Lung (tissue), 12 donors: ENCODE results near the gene PFN4. TPM values are rescaled to one million over a fixed set of nuclear protein-coding genes. Genes with fewer than 3 reads are reported as not detected.

Experiments used
- ATAC-seq: fragments of 200-7000 bp; cut with Tn5 transposase; one replicate; pipeline ENCODE4 v1.9.1; 2020; ENCODE audit warnings: moderate number of reproducible peaks; ENCODE audit not compliant: insufficient read depth, low FRiP score
- DNase-seq, 3 donors: peaks; one replicate each; pipeline ENCODE4 v3.0.0-alpha.2; 2013 to 2017
- H3K27ac ChIP-seq, 2 donors: one replicate each; pipeline ENCODE4 v1.5.1; 2013; ENCODE audit warnings: mild to moderate bottlenecking in 2 of 2, moderate library complexity in 2 of 2, control low read depth in 1 of 2, inconsistent platforms in 1 of 2, low read depth in 1 of 2, low read length in 1 of 2
- H3K27me3 ChIP-seq, 3 donors: one replicate each; pipeline ENCODE4 v1.5.1; 2013; ENCODE audit warnings: low read length in 2 of 3; ENCODE audit not compliant: control insufficient read depth in 3 of 3, insufficient read depth in 3 of 3
- H3K36me3 ChIP-seq, 4 donors: one replicate each; pipeline ENCODE4 v1.5.1; 2013; ENCODE audit warnings: low read length in 4 of 4, mild to moderate bottlenecking in 1 of 4, moderate library complexity in 1 of 4; ENCODE audit not compliant: control insufficient read depth in 4 of 4, insufficient read depth in 4 of 4
- H3K4me1 ChIP-seq, 5 donors: one replicate each; pipeline ENCODE4 v1.5.1; 2013; ENCODE audit warnings: low read length in 5 of 5, mild to moderate bottlenecking in 2 of 5, moderate library complexity in 1 of 5; ENCODE audit not compliant: control insufficient read depth in 5 of 5, insufficient read depth in 5 of 5
- H3K4me3 ChIP-seq: one replicate; pipeline ENCODE4 v1.5.1; 2013; ENCODE audit warnings: mild to moderate bottlenecking, control low read depth, moderate library complexity
- H3K9ac ChIP-seq, 2 donors: one replicate each; pipeline ENCODE4 v1.5.1; 2013; ENCODE audit warnings: low read length in 2 of 2, control low read depth in 1 of 2; ENCODE audit not compliant: insufficient read depth in 1 of 2
- H3K9me3 ChIP-seq, 4 donors: one replicate each; pipeline ENCODE4 v1.5.1; 2013; ENCODE audit warnings: low read length in 3 of 4, mild to moderate bottlenecking in 1 of 4, moderate library complexity in 1 of 4; ENCODE audit not compliant: control insufficient read depth in 4 of 4, insufficient read depth in 3 of 4
- CTCF ChIP-seq: IDR thresholded peaks from 2 replicates; pipeline ENCODE4 v1.5.1; 2012; ENCODE audit warnings: mild to moderate bottlenecking; ENCODE audit errors: control extremely low read depth, extremely low read depth
- WGBS, 2 donors: extraction: QIAGEN DNeasy Blood & Tissue Kit; methylation state at CpG; one replicate each; pipeline ENCODE4 v1.1.7; 2013; 5-methylcytosine and 5-hydroxymethylcytosine counted together
- polyA plus RNA-seq, 2 donors: library from polyadenylated mRNA; stranded (reverse); fragments of 200-250 nt; gene quantifications; one replicate each; pipeline ENCODE4 v1.2.1, GENCODE V29; 2013
- total RNA-seq, 2 donors: library from RNA; depleted of rRNA in 1 of 2; stranded (reverse); fragments of >200 nt in 1 of 2; gene quantifications; one replicate each; pipeline ENCODE4 v1.2.1, GENCODE V29; 2014 to 2021
- donor health status: control.
- donor health status: control.
- donor health status: Bipolar disorder and iron deficiency.
- donor health status: healthy.
- donor health status: DM: yes; HTN: yes; CAD: no.

PFN4 gene
- total and polyA plus RNA-seq, 4 donors = 0.49 to 1.9 (median 0.82) TPM

GRCh38 chr2:24075915-24076848, 47.0 kb downstream of the PFN4 start, which contains the start of gene SF3B6:
SF3B6 (minus strand) TSS chr2:24076326; CDS start chr2:24076229, 97 bp downstream.
- Histone ChIP-seq H3K36me3 (peaks cover 5 to 26% (median 9%) of the 10 kb centered on the region in 4 donors), H3K4me3 (peak within 1 kb of the TSS; percentile 84), H3K27ac (peak within 1 kb of the TSS; percentile 88 to 98), H3K9me3 (no peaks in the 10 kb centered on the region), H3K4me1 (peaks cover 0 to 18% (median 5%) of the 10 kb centered on the region in 5 donors), H3K27me3 (no peaks in the 10 kb centered on the region), H3K9ac (peak within 1 kb of the TSS; percentile 83 to 86)
- DNase-seq (peak; percentile 99 to 100 (median 99)), ATAC-seq (peak; percentile 90)
- 1% methylated on average over 58 to 64 of the region's 64 CpGs for WGBS, 2 donors
- no peak for TF ChIP-seq CTCF

GRCh38 chr2:24075259-24075658, 47.9 kb downstream of the PFN4 start:
- Histone ChIP-seq H3K36me3 (peaks cover under 1 to 24% (median 6%) of the 10 kb centered on the region in 4 donors), H3K4me3 (no peak overlapping the region), H3K9ac (peak overlapping the region; percentile 83 to 86), H3K27me3 (no peaks in the 10 kb centered on the region), H3K9me3 (no peaks in the 10 kb centered on the region), H3K27ac (no peak overlapping the region), H3K4me1 (peaks cover 0 to 18% (median 5%) of the 10 kb centered on the region in 5 donors)
- DNase-seq = no peak
- TF ChIP-seq CTCF = no peak
- 63 to 75% methylated on average over 5 of the region's 5 CpGs for WGBS, 2 donors
- no peak for ATAC-seq

- Histone ChIP-seq H3K4me3 (no peak overlapping the region), H3K9me3 (no peaks in the 10 kb centered on the region), H3K27me3 (no peaks in the 10 kb centered on the region), H3K4me1 (peaks cover 0 to 18% (median 5%) of the 10 kb centered on the region in 5 donors), H3K9ac (no peak overlapping the region), H3K27ac (no peak overlapping the region), H3K36me3 (peaks cover 0 to 17% (median 13%) of the 10 kb centered on the region in 4 donors)
- no peak for TF ChIP-seq CTCF
- 91 to 94% methylated on average over 6 of the region's 6 CpGs for WGBS, 2 donors
- ATAC-seq = no peak
- DNase-seq = no peak
Measured at GRCh38 chr2:24073816-24074215, 49.3 kb downstream of the PFN4 start.
